OCI-LY3 (cell line): Measurements from ENCODE around the gene MGAT4C.

ENCODE experiments used
- H2AFZ ChIP-seq: fragments of 200-600, 300-600 bp; shearing (Covaris generic); 2 replicates; pipeline ENCODE4 v1.6.0; 2014; ENCODE audit warnings: antibody characterized with exemption, low read depth, low read length
- H3K27ac ChIP-seq: fragments of 200-600, 300-600 bp; sonication (generic); 2 replicates; pipeline ENCODE4 v1.5.1; 2014; ENCODE audit warnings: mild to moderate bottlenecking, low read length, moderate library complexity, mixed read lengths
- H3K27me3 ChIP-seq: fragments of 200-600, 300-600 bp; sonication (generic); 2 replicates; pipeline ENCODE4 v1.6.1; 2014; ENCODE audit warnings: low read depth, low read length, mixed read lengths
- H3K36me3 ChIP-seq: fragments of 200-600, 300-600 bp; sonication (generic); replicated peaks from 2 replicates; pipeline ENCODE3; 2014; ENCODE audit warnings: low read depth, low read length, mixed read lengths
- H3K4me1 ChIP-seq: fragments of 300-600, 200-600 bp; sonication (generic); 2 replicates; pipeline ENCODE4 v1.6.1; 2014; ENCODE audit warnings: low read length, mixed read lengths
- H3K4me2 ChIP-seq: fragments of 200-600, 300-600 bp; sonication (generic); 2 replicates; pipeline ENCODE4 v1.6.1; 2014; ENCODE audit warnings: low read length, mixed read lengths
- H3K4me3 ChIP-seq: fragments of 300-600, 200-600 bp; sonication (generic); 2 replicates; pipeline ENCODE4 v1.5.1; 2014; ENCODE audit warnings: antibody characterized with exemption, mild to moderate bottlenecking, low read length, moderate library complexity
- H3K79me2 ChIP-seq: fragments of 300-600, 200-600 bp; shearing (Covaris generic); 2 replicates; pipeline ENCODE4 v1.6.1; 2014; ENCODE audit warnings: mild to moderate bottlenecking, low read length, mixed read lengths
- H3K9ac ChIP-seq: fragments of 300-600, 200-600 bp; shearing (Covaris generic); 2 replicates; pipeline ENCODE4 v1.6.0; 2014; ENCODE audit warnings: mild to moderate bottlenecking, low read length, moderate library complexity
- H3K9me3 ChIP-seq: fragments of 200-600, 300-600 bp; shearing (Covaris generic); 2 replicates; pipeline ENCODE4 v1.6.1; 2014; ENCODE audit warnings: low read length, mixed read lengths; ENCODE audit not compliant: insufficient read depth
- H4K20me1 ChIP-seq: fragments of 200-600, 300-600 bp; sonication (generic); 2 replicates; pipeline ENCODE4 v1.6.1; 2016; ENCODE audit warnings: low read length, mixed read lengths; ENCODE audit not compliant: insufficient read depth
- EZH2phosphoT487 ChIP-seq: fragments of 200-600 bp; shearing (Covaris generic); IDR thresholded peaks from 2 replicates; pipeline ENCODE4 v1.6.1; 2018; ENCODE audit warnings: antibody characterized with exemption, mixed run types, low read depth
- TF ChIP-seq, protein P1 (sequence below): fragments of 200-600, 300-600 bp; sonication (generic); IDR thresholded peaks from 2 replicates; pipeline ENCODE4 v1.5.1; 2014; ENCODE audit warnings: antibody characterized with exemption, low read length, low read depth

MGAT4C gene

GRCh38 chr12:86226481-86226880 lies 29.7 kb downstream of the MGAT4C start:
- no peaks in the 10 kb centered on the region for H3K9me3 ChIP-seq
- no peaks in the 10 kb centered on the region for H3K27me3 ChIP-seq
- TF ChIP-seq, protein P1, sequence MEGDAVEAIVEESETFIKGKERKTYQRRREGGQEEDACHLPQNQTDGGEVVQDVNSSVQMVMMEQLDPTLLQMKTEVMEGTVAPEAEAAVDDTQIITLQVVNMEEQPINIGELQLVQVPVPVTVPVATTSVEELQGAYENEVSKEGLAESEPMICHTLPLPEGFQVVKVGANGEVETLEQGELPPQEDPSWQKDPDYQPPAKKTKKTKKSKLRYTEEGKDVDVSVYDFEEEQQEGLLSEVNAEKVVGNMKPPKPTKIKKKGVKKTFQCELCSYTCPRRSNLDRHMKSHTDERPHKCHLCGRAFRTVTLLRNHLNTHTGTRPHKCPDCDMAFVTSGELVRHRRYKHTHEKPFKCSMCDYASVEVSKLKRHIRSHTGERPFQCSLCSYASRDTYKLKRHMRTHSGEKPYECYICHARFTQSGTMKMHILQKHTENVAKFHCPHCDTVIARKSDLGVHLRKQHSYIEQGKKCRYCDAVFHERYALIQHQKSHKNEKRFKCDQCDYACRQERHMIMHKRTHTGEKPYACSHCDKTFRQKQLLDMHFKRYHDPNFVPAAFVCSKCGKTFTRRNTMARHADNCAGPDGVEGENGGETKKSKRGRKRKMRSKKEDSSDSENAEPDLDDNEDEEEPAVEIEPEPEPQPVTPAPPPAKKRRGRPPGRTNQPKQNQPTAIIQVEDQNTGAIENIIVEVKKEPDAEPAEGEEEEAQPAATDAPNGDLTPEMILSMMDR = no peak
- no peak for TF ChIP-seq EZH2phosphoT487
- H2AFZ ChIP-seq = no peak overlapping the region
- H3K4me2 ChIP-seq = no peak overlapping the region
- no peaks in the 10 kb centered on the region for H3K36me3 ChIP-seq
- H4K20me1 ChIP-seq = no peaks in the 10 kb centered on the region
- H3K9ac ChIP-seq = no peak overlapping the region
- no peaks in the 10 kb centered on the region for H3K4me1 ChIP-seq
- no peak overlapping the region for H3K4me3 ChIP-seq
- H3K79me2 ChIP-seq = no peaks in the 10 kb centered on the region
- H3K27ac ChIP-seq = no peak overlapping the region

- Histone ChIP-seq H3K9me3 (no peaks in the 10 kb centered on the region), H3K4me1 (no peaks in the 10 kb centered on the region)
Measured at GRCh38 chr12:86216591-86216990, 39.6 kb downstream of the MGAT4C start.

DNA sequence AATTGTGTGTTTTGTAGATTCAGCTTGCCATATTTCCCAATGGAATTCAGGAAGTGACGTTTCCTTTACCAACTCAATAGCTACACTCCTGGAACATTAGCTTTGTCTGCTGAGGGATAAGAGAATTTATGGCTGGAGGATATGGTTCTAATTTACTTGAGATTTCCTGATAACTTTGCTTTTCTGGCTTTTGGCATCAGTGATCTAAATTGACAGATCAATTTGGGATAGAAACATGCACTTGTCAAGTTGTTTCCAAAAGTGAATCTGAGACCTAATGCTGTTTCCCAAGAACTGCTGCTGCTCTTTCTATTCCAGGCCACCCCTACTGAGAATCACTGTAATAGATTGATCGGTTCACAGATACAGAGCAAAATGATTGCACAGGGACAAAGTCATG lies 43.2 kb downstream of the MGAT4C start:
- Histone ChIP-seq H3K9me3 (no peaks in the 10 kb centered on the region), H3K4me2 (no peak overlapping the region), H3K27ac (no peak overlapping the region), H3K36me3 (no peaks in the 10 kb centered on the region), H3K79me2 (no peaks in the 10 kb centered on the region), H3K9ac (no peak overlapping the region), H3K4me3 (no peak overlapping the region), H3K4me1 (no peaks in the 10 kb centered on the region), H4K20me1 (no peaks in the 10 kb centered on the region), H3K27me3 (no peaks in the 10 kb centered on the region), H2AFZ (no peak overlapping the region)
- TF ChIP-seq, protein P1 = no peak
- TF ChIP-seq EZH2phosphoT487 = no peak

More at GRCh38 chr12:86216591-86216990, 39.6 kb downstream of the MGAT4C start:
- Histone ChIP-seq H3K27ac (no peak overlapping the region), H3K79me2 (no peaks in the 10 kb centered on the region), H3K9ac (no peak overlapping the region), H3K36me3 (no peaks in the 10 kb centered on the region), H2AFZ (no peak overlapping the region), H4K20me1 (no peaks in the 10 kb centered on the region), H3K4me2 (no peak overlapping the region), H3K27me3 (no peaks in the 10 kb centered on the region), H3K4me3 (no peak overlapping the region)
- TF ChIP-seq, protein P1 = no peak
- no peak for TF ChIP-seq EZH2phosphoT487

DNA sequence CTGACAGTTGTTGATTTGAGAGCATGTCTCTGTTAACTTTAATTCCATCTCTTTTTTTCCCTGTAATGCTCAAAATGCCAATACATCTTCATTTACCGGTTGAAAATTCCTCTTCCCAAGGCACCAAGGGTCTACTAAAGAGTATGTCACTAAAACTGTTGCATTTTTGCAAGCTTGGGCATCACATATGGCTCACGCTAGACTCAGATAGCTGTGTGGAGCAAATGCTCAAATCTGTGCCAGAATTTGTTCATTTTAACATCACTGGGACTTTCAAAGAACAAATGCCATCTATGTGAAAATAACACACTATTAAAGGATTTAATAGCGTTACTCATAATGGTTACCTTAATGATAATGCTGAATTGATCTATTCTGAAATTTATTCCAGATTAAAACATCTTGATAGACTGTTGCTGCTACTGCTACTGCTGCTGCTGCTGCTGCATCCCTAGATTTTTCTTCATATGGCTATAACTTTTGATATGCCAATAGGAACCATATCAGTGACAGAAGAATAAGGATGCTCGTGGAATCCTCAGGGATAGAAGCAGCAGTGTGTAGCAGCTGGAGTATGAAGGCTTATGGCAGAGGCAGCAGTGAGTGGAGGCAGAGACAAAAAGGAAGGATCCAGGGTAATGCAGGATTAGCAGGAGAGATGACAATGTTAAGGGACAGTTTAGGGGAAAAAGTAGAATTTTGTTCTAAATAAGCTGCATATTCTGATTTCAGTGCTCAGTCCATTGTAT lies 57.3 kb downstream of the MGAT4C start:
- H3K4me2 ChIP-seq = no peak overlapping the region
- no peak overlapping the region for H3K4me3 ChIP-seq
- no peaks in the 10 kb centered on the region for H3K79me2 ChIP-seq
- TF ChIP-seq, protein P1 = no peak
- no peak for TF ChIP-seq EZH2phosphoT487
- H3K27ac ChIP-seq = no peak overlapping the region
- H4K20me1 ChIP-seq = no peaks in the 10 kb centered on the region
- no peaks in the 10 kb centered on the region for H3K27me3 ChIP-seq
- no peak overlapping the region for H3K9ac ChIP-seq
- no peaks in the 10 kb centered on the region for H3K4me1 ChIP-seq
- H3K9me3 ChIP-seq = no peaks in the 10 kb centered on the region
- no peaks in the 10 kb centered on the region for H3K36me3 ChIP-seq
- H2AFZ ChIP-seq = no peak overlapping the region
